ENCODE data around the gene CDH23. TPM values are rescaled to one million over a fixed set of nuclear protein-coding genes. Genes with fewer than 3 reads are reported as not detected.
A peak's percentile ranks its signal among the peaks of the same experiment; 100 is the strongest.

CDH23 gene
- total RNA-seq, 8 experiments from 2014 or later, result 1.6 to 81.3 (median 3.3) TPM

- 67 to 97% (median 88%) methylated on average over 1 to 7 of the region's 8 CpGs; no CpG with 5 or more reads in 6 of the 10 experiments for WGBS, 10 experiments
- Histone ChIP-seq H3K27ac (no peak overlapping the region), H3K4me3 (no peak overlapping the region), H3K4me1 (replicated peaks in 1 of 2) (peaks cover 20 to 27% of the 10 kb centered on the region in 2 donors)
- in situ Hi-C loops (cut with MboI; ENCODE audit: low pct_unique_long_range_greater_than_20kb in 2 of 9, low sequenced_read_pairs in 9 of 9, unreplicated experiment in 9 of 9), result loop anchor here in 4 of 9 experiments (25.0 kb wide), 1 partner anchor 217 kb away; the partner anchor contains the start of gene CDH23 (in 4 of the 4)
- peak in 3 of 8 experiments; percentile 28 to 74 (median 43) for ATAC-seq (replicated peaks in 6 of 8)
Observed at GRCh38 chr10:71604324-71605018, 207.8 kb downstream of the CDH23 start.

- ATAC-seq (replicated peaks in 6 of 8), result no peak
- H3K27ac ChIP-seq, result no peak overlapping the region
- H3K4me3 ChIP-seq, result no peak overlapping the region
- H3K4me1 ChIP-seq (replicated peaks in 1 of 2), result peaks cover 29 to 36% of the 10 kb centered on the region in 2 donors
- in situ Hi-C loops (cut with MboI; ENCODE audit: low pct_unique_long_range_greater_than_20kb in 2 of 9, low sequenced_read_pairs in 9 of 9, unreplicated experiment in 9 of 9), result loop anchor here in 4 of 9 experiments (25.0 kb wide), 1 partner anchor 218 kb away; the partner anchor contains the start of gene CDH23 (in 4 of the 4)
- 30 to 100% (median 87%) methylated on average over 1 to 2 of the region's 2 CpGs for WGBS, 10 experiments
Observed at GRCh38 chr10:71605263-71605962, 208.7 kb downstream of the CDH23 start.

GRCh38 chr10:71606257-71607081, 209.7 kb downstream of the CDH23 start:
- H3K27ac ChIP-seq, result no peak overlapping the region
- ATAC-seq (replicated peaks in 6 of 8), result no peak
- in situ Hi-C loops (cut with MboI; ENCODE audit: low pct_unique_long_range_greater_than_20kb in 2 of 9, low sequenced_read_pairs in 9 of 9, unreplicated experiment in 9 of 9), result loop anchor here in 4 of 9 experiments (25.0 kb wide), 1 partner anchor 219 kb away; the partner anchor contains the start of gene CDH23 (in 4 of the 4)
- WGBS, 10 experiments, result 11 to 100% (median 60%) methylated on average over 1 to 5 of the region's 9 CpGs; no CpG with 5 or more reads in 3 of the 10 experiments
- no peak overlapping the region for H3K4me3 ChIP-seq
- peaks cover 40 to 45% of the 10 kb centered on the region in 2 donors for H3K4me1 ChIP-seq (replicated peaks in 1 of 2)

GRCh38 chr10:71607082-71607443, 210.3 kb downstream of the CDH23 start:
- Histone ChIP-seq H3K27ac (no peak overlapping the region), H3K4me3 (no peak overlapping the region), H3K4me1 (replicated peaks in 1 of 2) (peaks cover 42 to 50% of the 10 kb centered on the region in 2 donors)
- in situ Hi-C loops (cut with MboI; ENCODE audit: low pct_unique_long_range_greater_than_20kb in 2 of 9, low sequenced_read_pairs in 9 of 9, unreplicated experiment in 9 of 9), result loop anchor here in 4 of 9 experiments (25.0 kb wide), 1 partner anchor 220 kb away; the partner anchor contains the start of gene CDH23 (in 4 of the 4)
- WGBS, 10 experiments, result 80 to 100% (median 90%) methylated on average over 1 to 5 of the region's 5 CpGs; no CpG with 5 or more reads in 7 of the 10 experiments
- no peak for ATAC-seq (replicated peaks in 6 of 8)

- in situ Hi-C loops (cut with MboI; ENCODE audit: low pct_unique_long_range_greater_than_20kb in 2 of 9, low sequenced_read_pairs in 9 of 9, unreplicated experiment in 9 of 9), result loop anchor here in 4 of 9 experiments (25.0 kb wide), 1 partner anchor 222 kb away; the partner anchor contains the start of gene CDH23 (in 4 of the 4)
Observed at GRCh38 chr10:71608819-71609768, 212.4 kb downstream of the CDH23 start.

GRCh38 chr10:71610651-71611050, 213.9 kb downstream of the CDH23 start:
- ATAC-seq (replicated peaks in 6 of 8), result peak in 4 of 8 experiments; percentile 20 to 46 (median 32)
- whole genome bisulfite sequencing, 10 experiments, result 0% methylated on average over 1 of the region's 3 CpGs; no CpG with 5 or more reads in 9 of the 10 experiments
- H3K4me3 ChIP-seq, result no peak overlapping the region
- peaks cover 35 to 42% of the 10 kb centered on the region in 2 donors for H3K4me1 ChIP-seq (replicated peaks in 1 of 2)
- in situ Hi-C loops (cut with MboI; ENCODE audit: low pct_unique_long_range_greater_than_20kb in 2 of 9, low sequenced_read_pairs in 9 of 9, unreplicated experiment in 9 of 9), result loop anchor here in 4 of 9 experiments (25.0 kb wide), 1 partner anchor 223 kb away; the partner anchor contains the start of gene CDH23 (in 4 of the 4)
- peak overlapping the region; percentile 5 to 72 for H3K27ac ChIP-seq

More at GRCh38 chr10:71608819-71609768, 212.4 kb downstream of the CDH23 start:
- H3K27ac ChIP-seq, result no peak overlapping the region
- peaks cover 35 to 42% of the 10 kb centered on the region in 2 donors for H3K4me1 ChIP-seq (replicated peaks in 1 of 2)
- 25 to 85% (median 67%) methylated on average over 1 to 7 of the region's 20 CpGs; no CpG with 5 or more reads in 3 of the 10 experiments for WGBS, 10 experiments
- ATAC-seq (replicated peaks in 6 of 8), result peak; percentile 23 to 79 (median 70)
- H3K4me3 ChIP-seq, result no peak overlapping the region

GRCh38 chr10:71611131-71611530, 214.4 kb downstream of the CDH23 start:
- peaks cover 35 to 42% of the 10 kb centered on the region in 2 donors for H3K4me1 ChIP-seq (replicated peaks in 1 of 2)
- H3K4me3 ChIP-seq, result no peak overlapping the region
- ATAC-seq (replicated peaks in 6 of 8), result peak in 3 of 8 experiments; percentile 1 to 15 (median 14)
- 20 to 50% (median 23%) methylated on average over 1 to 2 of the region's 5 CpGs; no CpG with 5 or more reads in 7 of the 10 experiments for WGBS, 10 experiments
- peak overlapping the region; percentile 5 to 72 for H3K27ac ChIP-seq
- in situ Hi-C loops (cut with MboI; ENCODE audit: low pct_unique_long_range_greater_than_20kb in 2 of 9, low sequenced_read_pairs in 9 of 9, unreplicated experiment in 9 of 9), result loop anchor here in 4 of 9 experiments (25.0 kb wide), 1 partner anchor 224 kb away; the partner anchor contains the start of gene CDH23 (in 4 of the 4)

- 69 to 100% (median 83%) methylated on average over 1 to 11 of the region's 12 CpGs; no CpG with 5 or more reads in 1 of the 10 experiments for WGBS, 10 experiments
- H3K4me1 ChIP-seq (replicated peaks in 1 of 2), result peaks cover 35 to 40% of the 10 kb centered on the region in 2 donors
- H3K4me3 ChIP-seq, result no peak overlapping the region
- in situ Hi-C loops (cut with MboI; ENCODE audit: low pct_unique_long_range_greater_than_20kb in 2 of 9, low sequenced_read_pairs in 9 of 9, unreplicated experiment in 9 of 9), result loop anchor here in 4 of 9 experiments (25.0 kb wide), 1 partner anchor 225 kb away; the partner anchor contains the start of gene CDH23 (in 4 of the 4)
- no peak overlapping the region for H3K27ac ChIP-seq
- peak in 3 of 8 experiments; percentile 22 to 71 (median 25) for ATAC-seq (replicated peaks in 6 of 8)
Observed at GRCh38 chr10:71611709-71612422, 215.1 kb downstream of the CDH23 start.

GRCh38 chr10:71613261-71613777, 216.6 kb downstream of the CDH23 start:
- peaks cover 38 to 42% of the 10 kb centered on the region in 2 donors for H3K4me1 ChIP-seq (replicated peaks in 1 of 2)
- ATAC-seq (replicated peaks in 6 of 8), result peak in 2 of 8 experiments; percentile 69 to 75
- H3K27ac ChIP-seq, result no peak overlapping the region
- in situ Hi-C loops (cut with MboI; ENCODE audit: low pct_unique_long_range_greater_than_20kb in 2 of 9, low sequenced_read_pairs in 9 of 9, unreplicated experiment in 9 of 9), result loop anchor here in 4 of 9 experiments (25.0 kb wide), 1 partner anchor 226 kb away; the partner anchor contains the start of gene CDH23 (in 4 of the 4)
- 50 to 100% (median 92%) methylated on average over 1 to 2 of the region's 2 CpGs; no CpG with 5 or more reads in 7 of the 10 experiments for WGBS, 10 experiments
- H3K4me3 ChIP-seq, result no peak overlapping the region

- in situ Hi-C loops (cut with MboI; ENCODE audit: low pct_unique_long_range_greater_than_20kb in 2 of 9, low sequenced_read_pairs in 9 of 9, unreplicated experiment in 9 of 9), result loop anchor here in 4 of 9 experiments (25.0 kb wide), 1 partner anchor 227 kb away; the partner anchor contains the start of gene CDH23 (in 4 of the 4)
Observed at GRCh38 chr10:71613877-71614276, 217.2 kb downstream of the CDH23 start.

More at GRCh38 chr10:71613877-71614276, 217.2 kb downstream of the CDH23 start:
- no peak overlapping the region for H3K27ac ChIP-seq
- 90 to 100% (median 100%) methylated on average over 1 to 4 of the region's 4 CpGs; no CpG with 5 or more reads in 3 of the 10 experiments for WGBS, 10 experiments
- no peak for ATAC-seq (replicated peaks in 6 of 8)
- peaks cover 38 to 42% of the 10 kb centered on the region in 2 donors for H3K4me1 ChIP-seq (replicated peaks in 1 of 2)
- no peak overlapping the region for H3K4me3 ChIP-seq

All from motor neuron (in vitro differentiated cells).